DND-41 (cell line): ENCODE data around the gene SEZ6L2.
"Not testable (repeated sequence)": the region's sequence is repeated elsewhere in the genome, so short reads cannot be mapped to it uniquely, and the experiment has no call there.

Experiments used
- ATAC-seq: fragments of 200-7000 bp; cut with Tn5 transposase; 3 replicates; pipeline ENCODE4 v1.9.1; 2021; ENCODE audit warnings: low read depth; ENCODE audit not compliant: insufficient read depth
- DNase-seq: peaks from one replicate; pipeline ENCODE4 v3.0.0-alpha.2; 2020
- H2AFZ ChIP-seq: 2 replicates; pipeline ENCODE4 v1.6.0; 2012; ENCODE audit warnings: low read depth, low read length
- H3K27ac ChIP-seq: 2 replicates; pipeline ENCODE4 v1.5.1; 2012; ENCODE audit warnings: low read length, inconsistent platforms
- H3K27me3 ChIP-seq: fragments of 200-600 bp; sonication (generic); 2 replicates; pipeline ENCODE4 v1.6.0; 2012; ENCODE audit warnings: low read length, mild to moderate bottlenecking, inconsistent platforms; ENCODE audit not compliant: insufficient read depth, poor library complexity
- H3K36me3 ChIP-seq: 2 replicates; pipeline ENCODE4 v1.5.1; 2012; ENCODE audit warnings: low read length, inconsistent platforms; ENCODE audit not compliant: insufficient read depth
- H3K4me1 ChIP-seq: 2 replicates; pipeline ENCODE4 v1.5.1; 2012; ENCODE audit warnings: mild to moderate bottlenecking, low read length; ENCODE audit not compliant: insufficient read depth
- H3K4me2 ChIP-seq: 2 replicates; pipeline ENCODE4 v1.6.0; 2012; ENCODE audit warnings: mild to moderate bottlenecking, moderate library complexity, low read length, inconsistent platforms; ENCODE audit not compliant: insufficient read depth
- H3K4me3 ChIP-seq, 2 experiments: fragments of 200-600 bp in 1 of 2; shearing (Covaris generic) in 1 of 2; 2 replicates each; pipeline ENCODE4 v1.5.1; 2012 to 2016; ENCODE audit warnings: inconsistent platforms in 2 of 2, low read length in 2 of 2, mild to moderate bottlenecking in 2 of 2, low read depth in 1 of 2, moderate library complexity in 1 of 2
- H3K79me2 ChIP-seq: 2 replicates; pipeline ENCODE4 v1.6.0; 2012; ENCODE audit warnings: low read length, inconsistent platforms; ENCODE audit not compliant: insufficient read depth
- H3K9ac ChIP-seq: 2 replicates; pipeline ENCODE4 v1.6.0; 2012; ENCODE audit warnings: low read depth, mild to moderate bottlenecking, inconsistent platforms, low read length, moderate library complexity
- H3K9me3 ChIP-seq: 2 replicates; pipeline ENCODE4 v1.5.1; 2012; ENCODE audit warnings: low read length, moderate library complexity, mild to moderate bottlenecking, inconsistent platforms; ENCODE audit not compliant: insufficient read depth, severe bottlenecking
- H4K20me1 ChIP-seq: 2 replicates; pipeline ENCODE4 v1.6.0; 2012; ENCODE audit warnings: low read length; ENCODE audit not compliant: insufficient read depth
- CTCF ChIP-seq: IDR thresholded peaks from 2 replicates; pipeline ENCODE4 v1.5.1; 2012; ENCODE audit warnings: borderline replicate concordance, low read length, moderate library complexity, mild to moderate bottlenecking; ENCODE audit not compliant: poor library complexity, severe bottlenecking; ENCODE audit errors: extremely low read depth
- EZH2 ChIP-seq: IDR thresholded peaks from 3 replicates; pipeline ENCODE4 v1.6.1; 2012; ENCODE audit warnings: borderline replicate concordance, low read depth, mild to moderate bottlenecking, moderate library complexity, low read length, inconsistent platforms; ENCODE audit not compliant: severe bottlenecking

SEZ6L2 gene

GRCh38 chr16:29836623-29837022 lies 62.7 kb downstream of the SEZ6L2 start:
- no peak overlapping the region for H3K4me3 ChIP-seq
- no peaks in the 10 kb centered on the region for H3K79me2 ChIP-seq
- H4K20me1 ChIP-seq: no peaks in the 10 kb centered on the region
- H3K9ac ChIP-seq: no peak overlapping the region
- no peaks in the 10 kb centered on the region for H3K9me3 ChIP-seq
- H3K36me3 ChIP-seq: no peaks in the 10 kb centered on the region
- H3K27me3 ChIP-seq: no peaks in the 10 kb centered on the region
- no peak overlapping the region for H3K4me2 ChIP-seq
- no peak overlapping the region for H2AFZ ChIP-seq
- DNase-seq (no peak), ATAC-seq (no peak)
- H3K27ac ChIP-seq: no peak overlapping the region
- no peaks in the 10 kb centered on the region for H3K4me1 ChIP-seq
- TF ChIP-seq EZH2 (no peak), CTCF (no peak)

- ATAC-seq: no peak
- no peak overlapping the region for H3K27ac ChIP-seq
- TF ChIP-seq CTCF (no peak), EZH2 (no peak)
These were observed 63.4 kb downstream of the SEZ6L2 start for GRCh38 chr16:29835926-29836325.

GRCh38 chr16:29834079-29834478 lies 65.3 kb downstream of the SEZ6L2 start:
- no peaks in the 10 kb centered on the region for H3K9me3 ChIP-seq
- no peak overlapping the region for H3K9ac ChIP-seq
- H3K79me2 ChIP-seq: no peaks in the 10 kb centered on the region
- H3K27ac ChIP-seq: no peak overlapping the region
- no peak overlapping the region for H3K4me2 ChIP-seq
- H3K27me3 ChIP-seq: no peaks in the 10 kb centered on the region
- H2AFZ ChIP-seq: no peak overlapping the region
- no peaks in the 10 kb centered on the region for H3K4me1 ChIP-seq
- no peak for TF ChIP-seq EZH2
- no peak for TF ChIP-seq CTCF
- no peak for ATAC-seq
- H3K36me3 ChIP-seq: no peaks in the 10 kb centered on the region
- no peaks in the 10 kb centered on the region for H4K20me1 ChIP-seq
- no peak overlapping the region for H3K4me3 ChIP-seq
- DNase-seq: no peak

More at GRCh38 chr16:29835926-29836325, 63.4 kb downstream of the SEZ6L2 start:
- Histone ChIP-seq H3K4me2 (no peak overlapping the region), H3K9ac (no peak overlapping the region), H2AFZ (no peak overlapping the region), H3K79me2 (no peaks in the 10 kb centered on the region), H3K36me3 (no peaks in the 10 kb centered on the region), H3K4me3 (no peak overlapping the region), H3K4me1 (no peaks in the 10 kb centered on the region), H4K20me1 (no peaks in the 10 kb centered on the region), H3K9me3 (no peaks in the 10 kb centered on the region), H3K27me3 (no peaks in the 10 kb centered on the region)
- no peak for DNase-seq

GRCh38 chr16:29833219-29833618 lies 66.1 kb downstream of the SEZ6L2 start:
- H3K4me1 ChIP-seq, DNase-seq, H3K36me3 ChIP-seq, H3K27me3 ChIP-seq, H2AFZ ChIP-seq, ATAC-seq, H3K9ac ChIP-seq, H3K9me3 ChIP-seq, H3K4me3 ChIP-seq, H3K4me2 ChIP-seq, H3K79me2 ChIP-seq, H3K27ac ChIP-seq, H4K20me1 ChIP-seq: not testable (repeated sequence)
